Effector memory CD4-positive, alpha-beta T cell (primary cell): ENCODE results near the gene SFTPA2.
"Not testable (repeated sequence)": the region's sequence is repeated elsewhere in the genome, so short reads cannot be mapped to it uniquely, and the experiment has no call there.

Experiments used
- DNase-seq, 3 donors: peaks; one replicate each; pipeline ENCODE4 v3.0.0-alpha.2; 2020
- H3K27ac ChIP-seq: 2 replicates; pipeline ENCODE4 v1.7.0; 2013; ENCODE audit warnings: mild to moderate bottlenecking, low read length, moderate library complexity; ENCODE audit not compliant: insufficient read depth, poor library complexity, severe bottlenecking
- H3K27me3 ChIP-seq: replicated peaks from 2 replicates; pipeline ENCODE4 v1.7.0; 2013; ENCODE audit warnings: mild to moderate bottlenecking, low read length; ENCODE audit not compliant: insufficient read depth, control insufficient read depth, poor library complexity, severe bottlenecking
- H3K36me3 ChIP-seq: 2 replicates; pipeline ENCODE4 v1.7.0; 2013; ENCODE audit warnings: mild to moderate bottlenecking, low read length, moderate library complexity; ENCODE audit not compliant: control insufficient read depth, insufficient read depth
- H3K4me1 ChIP-seq: 2 replicates; pipeline ENCODE4 v1.7.0; 2013; ENCODE audit warnings: low read length, mild to moderate bottlenecking; ENCODE audit not compliant: control insufficient read depth, insufficient read depth, poor library complexity, severe bottlenecking
- H3K4me3 ChIP-seq: 2 replicates; pipeline ENCODE4 v1.7.0; 2013; ENCODE audit warnings: low read length, low read depth, mild to moderate bottlenecking; ENCODE audit not compliant: insufficient read depth, poor library complexity, severe bottlenecking
- H3K9me3 ChIP-seq: 2 replicates; pipeline ENCODE4 v1.7.0; 2013; ENCODE audit warnings: mild to moderate bottlenecking, low read length, moderate library complexity; ENCODE audit not compliant: control insufficient read depth

SFTPA2 gene

GRCh38 chr10:79542626-79543025 is 17.6 kb downstream of the SFTPA2 start:
- Histone ChIP-seq H3K27me3 (no peaks in the 10 kb centered on the region), H3K9me3 (no peaks in the 10 kb centered on the region), H3K4me1 (peaks cover 7% of the 10 kb centered on the region), H3K36me3 (no peaks in the 10 kb centered on the region), H3K4me3 (no peak overlapping the region), H3K27ac (no peak overlapping the region)
- DNase-seq = no peak

- DNase-seq, H3K27me3 ChIP-seq, H3K9me3 ChIP-seq, H3K36me3 ChIP-seq, H3K4me1 ChIP-seq, H3K4me3 ChIP-seq, H3K27ac ChIP-seq: not testable (repeated sequence)
These were observed 19.3 kb downstream of the SFTPA2 start for GRCh38 chr10:79540930-79541329.

GRCh38 chr10:79538311-79538710 is 21.9 kb downstream of the SFTPA2 start:
- H3K4me3 ChIP-seq, H3K36me3 ChIP-seq, DNase-seq, H3K4me1 ChIP-seq, H3K9me3 ChIP-seq, H3K27me3 ChIP-seq, H3K27ac ChIP-seq: not testable (repeated sequence)

- H3K4me1 ChIP-seq = not testable (repeated sequence)
These were observed 26.4 kb downstream of the SFTPA2 start for GRCh38 chr10:79533903-79534175.

GRCh38 chr10:79533142-79533902 is 26.9 kb downstream of the SFTPA2 start:
- not testable (repeated sequence) for DNase-seq, H3K4me3 ChIP-seq, H3K36me3 ChIP-seq, H3K4me1 ChIP-seq, H3K27ac ChIP-seq, H3K9me3 ChIP-seq, H3K27me3 ChIP-seq

More at GRCh38 chr10:79533903-79534175, 26.4 kb downstream of the SFTPA2 start:
- not testable (repeated sequence) for H3K9me3 ChIP-seq, DNase-seq, H3K27me3 ChIP-seq, H3K27ac ChIP-seq, H3K36me3 ChIP-seq, H3K4me3 ChIP-seq

GRCh38 chr10:79528261-79528660 is 31.9 kb downstream of the SFTPA2 start:
- not testable (repeated sequence) for H3K27me3 ChIP-seq, H3K36me3 ChIP-seq, H3K9me3 ChIP-seq, H3K4me3 ChIP-seq, DNase-seq, H3K4me1 ChIP-seq, H3K27ac ChIP-seq

GRCh38 chr10:79525049-79525710 is 35.0 kb downstream of the SFTPA2 start:
- not testable (repeated sequence) for H3K9me3 ChIP-seq, H3K4me3 ChIP-seq, DNase-seq, H3K27ac ChIP-seq, H3K36me3 ChIP-seq, H3K4me1 ChIP-seq, H3K27me3 ChIP-seq

- H3K4me3 ChIP-seq, H3K27me3 ChIP-seq, H3K27ac ChIP-seq, H3K9me3 ChIP-seq, DNase-seq, H3K4me1 ChIP-seq, H3K36me3 ChIP-seq: not testable (repeated sequence)
These were observed 36.9 kb downstream of the SFTPA2 start for GRCh38 chr10:79523157-79523853.

- not testable (repeated sequence) for H3K4me3 ChIP-seq, H3K36me3 ChIP-seq, H3K27me3 ChIP-seq, H3K4me1 ChIP-seq, DNase-seq, H3K9me3 ChIP-seq, H3K27ac ChIP-seq
These were observed 37.7 kb downstream of the SFTPA2 start for GRCh38 chr10:79522464-79522863.

- H3K27ac ChIP-seq, H3K36me3 ChIP-seq, DNase-seq: not testable (repeated sequence)
These were observed 38.5 kb downstream of the SFTPA2 start for GRCh38 chr10:79521751-79522150.

More at GRCh38 chr10:79521751-79522150, 38.5 kb downstream of the SFTPA2 start:
- not testable (repeated sequence) for H3K4me3 ChIP-seq, H3K9me3 ChIP-seq, H3K4me1 ChIP-seq, H3K27me3 ChIP-seq
